OCI-LY1 (cell line): Measurements from ENCODE around the gene THRA.

ENCODE experiments used
- H2AFZ ChIP-seq: fragments of 200-600 bp; sonication (generic), shearing (Covaris generic); 2 replicates; pipeline ENCODE4 v1.6.0; 2014; ENCODE audit warnings: antibody characterized with exemption, mild to moderate bottlenecking, low read length
- H3F3A ChIP-seq: fragments of 200-600 bp; sonication (generic), shearing (Covaris generic); 2 replicates; pipeline ENCODE4 v1.6.0; 2014; ENCODE audit warnings: mild to moderate bottlenecking, antibody characterized with exemption, low read length, moderate library complexity; ENCODE audit not compliant: insufficient read depth
- H3K27ac ChIP-seq: fragments of 200-600 bp; sonication (generic); 2 replicates; pipeline ENCODE4 v1.5.1; 2014; ENCODE audit warnings: low read length, mixed run types, mild to moderate bottlenecking, low read depth; ENCODE audit not compliant: poor library complexity, severe bottlenecking
- H3K27me3 ChIP-seq: fragments of 200-600 bp; sonication (generic); 2 replicates; pipeline ENCODE4 v1.6.0; 2014; ENCODE audit warnings: antibody characterized with exemption, mild to moderate bottlenecking, low read length, moderate library complexity; ENCODE audit not compliant: insufficient read depth
- H3K36me3 ChIP-seq: fragments of 200-600 bp; sonication (generic); 2 replicates; pipeline ENCODE4 v1.6.1; 2014; ENCODE audit warnings: mild to moderate bottlenecking, antibody characterized with exemption, low read length, moderate library complexity, mixed read lengths; ENCODE audit not compliant: insufficient read depth
- H3K4me1 ChIP-seq: fragments of 200-600 bp; sonication (generic); 2 replicates; pipeline ENCODE4 v1.5.1; 2014; ENCODE audit warnings: mild to moderate bottlenecking, low read length, moderate library complexity; ENCODE audit not compliant: insufficient read depth, severe bottlenecking
- H3K4me2 ChIP-seq: fragments of 200-600 bp; sonication (generic), shearing (Covaris generic); 2 replicates; pipeline ENCODE4 v1.6.1; 2014; ENCODE audit warnings: low read length
- H3K4me3 ChIP-seq: fragments of 200-600 bp; sonication (generic); 2 replicates; pipeline ENCODE4 v1.5.1; 2014; ENCODE audit warnings: low read length, low read depth, mild to moderate bottlenecking, mixed read lengths; ENCODE audit not compliant: poor library complexity, severe bottlenecking
- H3K79me2 ChIP-seq: fragments of 200-600 bp; shearing (Covaris generic); 2 replicates; pipeline ENCODE4 v1.6.1; 2016; ENCODE audit warnings: mixed run types, low read length, mixed read lengths; ENCODE audit not compliant: insufficient read depth
- H3K9ac ChIP-seq: fragments of 200-600 bp; sonication (generic), shearing (Covaris generic); 2 replicates; pipeline ENCODE4 v1.6.1; 2014; ENCODE audit warnings: mild to moderate bottlenecking, low read length, mixed read lengths
- H3K9me2 ChIP-seq: fragments of 200-600 bp; sonication (generic), shearing (Covaris generic); 2 replicates; pipeline ENCODE4 v1.6.1; 2014; ENCODE audit warnings: low read depth, mild to moderate bottlenecking, low read length, mixed read lengths
- H3K9me3 ChIP-seq: fragments of 200-600 bp; shearing (Covaris generic); 2 replicates; pipeline ENCODE4 v1.6.1; 2014; ENCODE audit warnings: low read length, mixed read lengths
- H4K20me1 ChIP-seq: fragments of 200-600 bp; sonication (generic), shearing (Covaris generic); 2 replicates; pipeline ENCODE4 v1.6.0; 2016; ENCODE audit warnings: mild to moderate bottlenecking, low read length; ENCODE audit not compliant: insufficient read depth
- CTCF ChIP-seq: fragments of 200-600 bp; sonication (generic), shearing (Covaris generic); IDR thresholded peaks from 2 replicates; pipeline ENCODE4 v1.5.1; 2017; ENCODE audit warnings: mild to moderate bottlenecking, antibody characterized with exemption, low read length, moderate library complexity, mixed read lengths
- EZH2 ChIP-seq: fragments of 200-600 bp; sonication (generic), shearing (Covaris generic); IDR thresholded peaks from 2 replicates; pipeline ENCODE4 v1.8.0; 2017; ENCODE audit warnings: borderline replicate concordance, mixed run types, mild to moderate bottlenecking, antibody characterized with exemption, low read length, moderate library complexity, mixed read lengths

The THRA gene

GRCh38 chr17:40038882-40039513, 23.8 kb upstream of the THRA start:
- Histone ChIP-seq H3K9ac (no peak overlapping the region), H3K27me3 (no peaks in the 10 kb centered on the region), H3K9me3 (no peaks in the 10 kb centered on the region), H3F3A (no peaks in the 10 kb centered on the region), H3K4me2 (no peak overlapping the region), H2AFZ (no peak overlapping the region), H3K9me2 (no peaks in the 10 kb centered on the region), H4K20me1 (no peaks in the 10 kb centered on the region), H3K79me2 (no peaks in the 10 kb centered on the region), H3K36me3 (peaks cover 14% of the 10 kb centered on the region; the same call in 1 of the 2 replicates), H3K4me3 (no peak overlapping the region), H3K27ac (no peak overlapping the region), H3K4me1 (no peaks in the 10 kb centered on the region)
- TF ChIP-seq EZH2 (no peak), CTCF (peak; percentile 65)

- Histone ChIP-seq H3F3A (no peaks in the 10 kb centered on the region), H3K4me2 (no peak overlapping the region), H3K27me3 (no peaks in the 10 kb centered on the region), H2AFZ (no peak overlapping the region), H3K4me3 (no peak overlapping the region), H3K9ac (no peak overlapping the region), H3K36me3 (peaks cover 8% of the 10 kb centered on the region; the same call in 1 of the 2 replicates), H4K20me1 (no peaks in the 10 kb centered on the region), H3K9me3 (no peaks in the 10 kb centered on the region), H3K79me2 (no peaks in the 10 kb centered on the region), H3K4me1 (no peaks in the 10 kb centered on the region), H3K27ac (no peak overlapping the region), H3K9me2 (no peaks in the 10 kb centered on the region)
- TF ChIP-seq EZH2 (no peak), CTCF (no peak)
Observed at GRCh38 chr17:40041196-40041595, 21.6 kb upstream of the THRA start.

GRCh38 chr17:40056379-40057015, 6.3 kb upstream of the THRA start:
- H3K79me2 ChIP-seq, result no peaks in the 10 kb centered on the region
- H3K4me1 ChIP-seq, result peaks cover 14% of the 10 kb centered on the region
- no peak overlapping the region for H3K4me2 ChIP-seq
- peaks cover 3% of the 10 kb centered on the region; the same call in 1 of the 2 replicates for H3K27me3 ChIP-seq
- no peak overlapping the region for H3K27ac ChIP-seq
- H3K4me3 ChIP-seq, result no peak overlapping the region
- no peak overlapping the region for H3K9ac ChIP-seq
- no peaks in the 10 kb centered on the region for H3K9me2 ChIP-seq
- no peaks in the 10 kb centered on the region for H3K9me3 ChIP-seq
- peaks cover 6% of the 10 kb centered on the region; the same call in 1 of the 2 replicates for H3K36me3 ChIP-seq
- H2AFZ ChIP-seq, result no peak overlapping the region
- no peaks in the 10 kb centered on the region for H3F3A ChIP-seq
- TF ChIP-seq EZH2, result no peak
- TF ChIP-seq CTCF, result no peak
- H4K20me1 ChIP-seq, result no peaks in the 10 kb centered on the region
